ENCODE measurements around the gene RGL2.

RGL2 gene

GRCh38 chr6:33243476-33243875 is 55.3 kb downstream of the RGL2 start:
- no peaks in the 10 kb centered on the region for H3K36me3 Mint-ChIP-seq (ENCODE audit: low read depth)
- no peaks in the 10 kb centered on the region for H3K9me3 Mint-ChIP-seq
- TF ChIP-seq CTCF (IDR thresholded peaks at IDR 0.05; ENCODE audit: unreplicated experiment in 3 of 3): no peak
- H3K4me1 Mint-ChIP-seq: peaks cover under 1% of the 10 kb centered on the region
- H3K4me3 Mint-ChIP-seq: no peak overlapping the region
- peaks cover 40% of the 10 kb centered on the region for H3K27me3 Mint-ChIP-seq (ENCODE audit: low read depth)
- H3K27ac Mint-ChIP-seq: no peak overlapping the region

- H3K4me1 Mint-ChIP-seq: no peaks in the 10 kb centered on the region
- TF ChIP-seq CTCF (IDR thresholded peaks at IDR 0.05; ENCODE audit: unreplicated experiment in 3 of 3): no peak
- no peaks in the 10 kb centered on the region for H3K9me3 Mint-ChIP-seq
- no peaks in the 10 kb centered on the region for H3K36me3 Mint-ChIP-seq (ENCODE audit: low read depth)
- no peak overlapping the region for H3K27ac Mint-ChIP-seq
- no peak overlapping the region for H3K4me3 Mint-ChIP-seq
- peaks cover 40% of the 10 kb centered on the region for H3K27me3 Mint-ChIP-seq (ENCODE audit: low read depth)
Measured at GRCh38 chr6:33241968-33242367, 56.8 kb downstream of the RGL2 start.
